SK-N-SH (cell line): ENCODE measurements around the gene SOX10.

Source experiments
- CTCF ChIP-seq: fragments of 200-600 bp; sonication (generic); IDR thresholded peaks from 2 replicates; pipeline ENCODE4 v1.6.1; 2017; ENCODE audit warnings: antibody characterized with exemption, mild to moderate bottlenecking, moderate library complexity
- EP300 ChIP-seq, 2 experiments: IDR thresholded peaks; 2 replicates each; pipeline versions ENCODE4 v1.4.0 to v1.6.1; 2012; ENCODE audit warnings: borderline replicate concordance in 1 of 2, low read depth in 1 of 2, low read length in 1 of 2
- EZH2phosphoT487 ChIP-seq: fragments of 200-600 bp; sonication (generic); IDR thresholded peaks from 2 replicates; pipeline ENCODE4 v1.6.1; 2017; ENCODE audit warnings: low read depth, mixed run types, mild to moderate bottlenecking, antibody characterized with exemption, moderate library complexity, borderline replicate concordance
- FOXM1 ChIP-seq: IDR thresholded peaks from 2 replicates; pipeline ENCODE4 v1.4.0; 2012; ENCODE audit warnings: low read depth, mild to moderate bottlenecking
- MEF2A ChIP-seq: IDR thresholded peaks from 2 replicates; pipeline ENCODE4 v1.4.0; 2012; ENCODE audit warnings: low read depth, borderline replicate concordance
- REST ChIP-seq: IDR thresholded peaks from 2 replicates; pipeline ENCODE4 v1.6.1; 2012; ENCODE audit warnings: mild to moderate bottlenecking, low read depth, low read length, moderate library complexity
- SMC3 ChIP-seq: IDR thresholded peaks from 2 replicates; pipeline ENCODE4 v1.6.1; 2012; ENCODE audit warnings: low read depth, low read length, improper control_type of control experiment
- TAF1 ChIP-seq: IDR thresholded peaks from 2 replicates; pipeline ENCODE4 v1.6.1; 2012; ENCODE audit warnings: low read depth, mild to moderate bottlenecking, low read length, moderate library complexity, borderline replicate concordance
- TEAD4 ChIP-seq: IDR thresholded peaks from 2 replicates; pipeline ENCODE4 v1.4.0; 2012; ENCODE audit warnings: mild to moderate bottlenecking, borderline replicate concordance; ENCODE audit not compliant: insufficient read depth
- USF1 ChIP-seq: IDR thresholded peaks from 2 replicates; pipeline ENCODE4 v1.4.0; 2012; ENCODE audit warnings: low read depth, borderline replicate concordance
- USF2 ChIP-seq: fragments of 150-350 bp; IDR thresholded peaks from 2 replicates; pipeline ENCODE4 v1.6.1; 2017; ENCODE audit warnings: antibody characterized with exemption, low read length, low read depth, borderline replicate concordance

GRCh38 chr22:37926771-37927636 is 57.4 kb downstream of the SOX10 start:
- TF ChIP-seq CTCF, result no peak
- TF ChIP-seq EZH2phosphoT487, result no peak
- no peak for TF ChIP-seq FOXM1
- TF ChIP-seq TAF1, result no peak
- TF ChIP-seq USF2, result no peak
- TF ChIP-seq MEF2A, result no peak
- no peak for TF ChIP-seq TEAD4
- no peak for TF ChIP-seq USF1
- no peak for TF ChIP-seq EP300 (IDR thresholded peaks at IDR 0.05; ENCODE audit: borderline replicate concordance in 1 of 2, low read depth in 1 of 2, low read length in 1 of 2)
- TF ChIP-seq REST, result no peak
- TF ChIP-seq SMC3, result no peak
